ENCODE measurements around the gene GALNT10.

The GALNT10 gene

DNA sequence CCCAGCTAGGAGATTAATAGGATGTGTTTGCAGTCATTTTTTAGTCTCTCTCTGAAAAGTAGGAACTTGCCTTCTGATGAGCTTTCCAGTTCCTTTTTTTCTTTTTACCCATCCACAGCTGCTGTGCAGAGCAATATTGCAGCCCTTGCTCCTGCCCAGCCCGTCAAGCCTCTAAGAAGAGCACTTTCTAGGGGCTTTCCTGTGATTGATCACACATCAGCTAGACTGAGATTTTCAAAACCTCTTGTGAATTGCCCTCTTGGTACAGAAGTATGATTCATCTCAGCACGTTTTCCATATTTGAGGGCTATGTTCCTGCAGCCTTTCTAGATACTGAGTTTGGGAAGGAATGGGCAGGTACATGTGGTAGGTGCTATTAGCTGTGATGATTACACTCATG lies 93.9 kb downstream of the GALNT10 start:
- H3K27ac Mint-ChIP-seq = no peak overlapping the region
- peaks cover 42% of the 10 kb centered on the region for H3K4me1 Mint-ChIP-seq
- no peaks in the 10 kb centered on the region for H3K36me3 Mint-ChIP-seq (ENCODE audit: low read depth)
- H3K9me3 Mint-ChIP-seq = no peaks in the 10 kb centered on the region
- TF ChIP-seq, protein P1, sequence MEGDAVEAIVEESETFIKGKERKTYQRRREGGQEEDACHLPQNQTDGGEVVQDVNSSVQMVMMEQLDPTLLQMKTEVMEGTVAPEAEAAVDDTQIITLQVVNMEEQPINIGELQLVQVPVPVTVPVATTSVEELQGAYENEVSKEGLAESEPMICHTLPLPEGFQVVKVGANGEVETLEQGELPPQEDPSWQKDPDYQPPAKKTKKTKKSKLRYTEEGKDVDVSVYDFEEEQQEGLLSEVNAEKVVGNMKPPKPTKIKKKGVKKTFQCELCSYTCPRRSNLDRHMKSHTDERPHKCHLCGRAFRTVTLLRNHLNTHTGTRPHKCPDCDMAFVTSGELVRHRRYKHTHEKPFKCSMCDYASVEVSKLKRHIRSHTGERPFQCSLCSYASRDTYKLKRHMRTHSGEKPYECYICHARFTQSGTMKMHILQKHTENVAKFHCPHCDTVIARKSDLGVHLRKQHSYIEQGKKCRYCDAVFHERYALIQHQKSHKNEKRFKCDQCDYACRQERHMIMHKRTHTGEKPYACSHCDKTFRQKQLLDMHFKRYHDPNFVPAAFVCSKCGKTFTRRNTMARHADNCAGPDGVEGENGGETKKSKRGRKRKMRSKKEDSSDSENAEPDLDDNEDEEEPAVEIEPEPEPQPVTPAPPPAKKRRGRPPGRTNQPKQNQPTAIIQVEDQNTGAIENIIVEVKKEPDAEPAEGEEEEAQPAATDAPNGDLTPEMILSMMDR (IDR thresholded peaks at IDR 0.05; ENCODE audit: unreplicated experiment in 3 of 3) = no peak
- H3K4me3 Mint-ChIP-seq = no peak overlapping the region
- peaks cover 4% of the 10 kb centered on the region for H3K27me3 Mint-ChIP-seq (ENCODE audit: low read depth)

DNA sequence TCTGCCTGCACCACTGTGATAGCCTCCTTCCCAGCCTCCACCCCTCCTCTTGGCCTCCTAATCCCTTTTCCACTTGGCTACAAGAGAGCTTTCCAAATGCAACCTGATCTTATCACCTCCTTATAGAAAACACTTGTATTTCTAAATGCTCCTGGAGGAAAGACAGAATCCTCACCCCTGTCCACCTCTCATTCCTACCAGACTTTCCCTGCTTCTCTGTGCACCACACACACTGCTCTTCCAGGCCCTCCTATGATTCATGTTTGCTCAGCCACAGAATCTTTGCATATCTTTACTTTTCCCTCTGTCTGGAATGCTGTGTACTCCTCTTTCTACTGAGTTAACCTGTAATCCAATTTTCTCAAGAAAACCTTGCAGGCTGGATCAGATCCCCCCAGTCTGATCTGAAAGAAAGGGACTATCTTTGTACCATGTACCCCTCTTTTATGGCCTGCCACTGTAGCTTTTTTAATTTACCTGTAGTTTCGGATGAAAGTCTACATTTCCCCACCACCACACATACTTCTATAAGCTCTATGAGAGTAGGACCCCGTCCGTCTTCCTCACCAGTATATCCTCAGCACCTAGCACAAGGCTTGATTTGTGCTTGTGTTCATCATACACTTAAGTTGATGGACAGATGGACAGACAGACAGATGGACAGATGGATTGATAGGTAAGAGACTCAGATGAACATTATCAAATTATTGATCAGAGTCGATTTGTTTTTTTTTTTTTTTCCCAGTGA lies 95.3 kb downstream of the GALNT10 start:
- H3K27me3 Mint-ChIP-seq (ENCODE audit: low read depth) = peaks cover 4% of the 10 kb centered on the region
- TF ChIP-seq, protein P1 (IDR thresholded peaks at IDR 0.05; ENCODE audit: unreplicated experiment in 3 of 3) = no peak
- H3K4me1 Mint-ChIP-seq = peaks cover 42% of the 10 kb centered on the region
- no peaks in the 10 kb centered on the region for H3K36me3 Mint-ChIP-seq (ENCODE audit: low read depth)
- no peak overlapping the region for H3K4me3 Mint-ChIP-seq
- no peaks in the 10 kb centered on the region for H3K9me3 Mint-ChIP-seq
- peak overlapping the region; percentile 81 to 90 (median 85) for H3K27ac Mint-ChIP-seq

DNA sequence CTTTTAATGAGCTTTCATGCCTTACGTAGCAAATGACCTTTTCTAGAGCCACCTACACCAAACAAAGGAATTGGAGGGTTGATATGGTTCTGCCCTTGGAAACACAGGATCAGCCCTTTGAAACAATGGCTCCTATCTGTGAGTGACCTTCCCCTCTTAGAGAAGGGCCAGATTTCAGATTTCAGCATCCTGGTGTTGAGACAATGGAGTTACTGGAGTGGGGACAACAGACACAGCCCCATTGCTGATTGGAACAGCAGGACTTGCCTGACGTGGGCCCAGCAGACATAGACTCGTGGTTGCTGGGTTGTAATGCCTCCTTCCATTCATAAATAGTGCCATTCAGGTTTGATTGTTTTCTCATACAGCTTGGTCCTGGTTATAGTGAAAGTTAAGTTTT lies 96.0 kb downstream of the GALNT10 start:
- peaks cover 4% of the 10 kb centered on the region for H3K27me3 Mint-ChIP-seq (ENCODE audit: low read depth)
- no peaks in the 10 kb centered on the region for H3K9me3 Mint-ChIP-seq
- no peak overlapping the region for H3K4me3 Mint-ChIP-seq
- H3K4me1 Mint-ChIP-seq = peaks cover 42% of the 10 kb centered on the region
- TF ChIP-seq, protein P1 (IDR thresholded peaks at IDR 0.05; ENCODE audit: unreplicated experiment in 3 of 3) = no peak
- peak overlapping the region; percentile 68 to 90 (median 81) for H3K27ac Mint-ChIP-seq
- no peaks in the 10 kb centered on the region for H3K36me3 Mint-ChIP-seq (ENCODE audit: low read depth)

DNA sequence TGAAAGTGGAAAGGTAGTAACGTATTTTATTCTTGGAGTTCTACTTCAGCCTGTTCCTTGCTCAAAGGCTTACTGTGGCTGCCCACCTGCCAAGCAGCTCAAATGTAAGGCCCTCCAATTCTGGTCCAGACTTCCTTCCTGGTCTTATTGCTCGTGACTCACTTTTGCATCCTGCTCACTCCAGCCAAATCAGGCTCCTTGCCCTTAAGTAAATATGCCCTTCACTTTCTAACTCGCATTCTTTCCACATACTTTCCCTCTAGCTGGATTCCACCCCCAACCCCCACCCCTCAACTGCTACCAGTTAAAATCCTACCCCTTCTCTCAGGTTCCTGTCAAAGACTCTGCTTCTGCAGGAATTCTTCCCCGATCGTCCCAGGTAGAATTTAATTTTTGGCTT lies 96.6 kb downstream of the GALNT10 start:
- H3K36me3 Mint-ChIP-seq (ENCODE audit: low read depth) = no peaks in the 10 kb centered on the region
- peaks cover 45% of the 10 kb centered on the region for H3K4me1 Mint-ChIP-seq
- H3K27me3 Mint-ChIP-seq (ENCODE audit: low read depth) = peaks cover 4% of the 10 kb centered on the region
- TF ChIP-seq, protein P1 (IDR thresholded peaks at IDR 0.05; ENCODE audit: unreplicated experiment in 3 of 3) = no peak
- H3K9me3 Mint-ChIP-seq = no peaks in the 10 kb centered on the region
- peak overlapping the region; percentile 68 to 90 (median 81) for H3K27ac Mint-ChIP-seq
- H3K4me3 Mint-ChIP-seq = no peak overlapping the region

DNA sequence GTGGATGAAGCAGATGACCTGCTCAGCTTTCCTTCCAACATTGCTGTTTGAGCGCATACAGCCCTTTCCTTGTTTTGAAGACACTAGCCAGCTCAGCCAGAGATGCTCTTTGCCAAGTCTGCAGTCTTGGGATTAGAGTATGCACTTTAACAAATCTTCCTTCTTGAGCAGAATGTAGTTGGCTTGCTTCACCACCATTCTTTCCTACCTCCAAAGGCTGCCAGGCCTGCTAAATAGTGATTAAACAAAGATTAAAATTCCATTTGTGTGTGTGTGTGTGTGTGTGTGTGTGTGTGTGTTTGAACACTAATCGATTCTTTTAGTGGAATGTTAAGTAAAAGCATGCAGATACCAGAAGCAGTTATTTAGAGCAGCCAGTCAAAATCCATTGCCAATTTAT lies 97.6 kb downstream of the GALNT10 start:
- no peaks in the 10 kb centered on the region for H3K36me3 Mint-ChIP-seq (ENCODE audit: low read depth)
- TF ChIP-seq, protein P1 (IDR thresholded peaks at IDR 0.05; ENCODE audit: unreplicated experiment in 3 of 3) = no peak
- H3K27ac Mint-ChIP-seq = peak overlapping the region; percentile 68 to 90 (median 81)
- H3K27me3 Mint-ChIP-seq (ENCODE audit: low read depth) = peaks cover 4% of the 10 kb centered on the region
- peaks cover 54% of the 10 kb centered on the region for H3K4me1 Mint-ChIP-seq
- peak overlapping the region in 1 of 3 experiments; percentile 29 for H3K4me3 Mint-ChIP-seq
- H3K9me3 Mint-ChIP-seq = no peaks in the 10 kb centered on the region

DNA sequence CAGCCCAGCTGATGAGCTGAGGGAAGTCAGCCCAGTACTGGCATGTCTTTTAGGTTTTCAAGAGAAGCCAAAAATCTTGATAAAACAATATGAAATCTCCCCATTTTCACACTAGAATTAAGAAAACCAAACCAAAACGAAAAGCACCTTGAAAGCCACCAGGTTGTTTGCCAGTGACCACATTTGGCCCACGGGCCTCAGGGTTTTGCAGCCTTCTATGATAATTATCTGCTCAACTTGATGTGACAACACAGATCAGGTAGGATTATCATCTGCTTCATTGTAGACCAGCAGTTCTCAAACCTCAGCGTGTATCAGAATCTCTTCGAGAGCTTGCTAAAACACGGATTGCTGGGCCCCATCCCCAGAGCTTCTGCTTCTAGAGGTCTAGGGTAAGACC lies 101.4 kb downstream of the GALNT10 start:
- H3K36me3 Mint-ChIP-seq (ENCODE audit: low read depth) = peaks cover 7% of the 10 kb centered on the region
- no peaks in the 10 kb centered on the region for H3K9me3 Mint-ChIP-seq
- H3K4me3 Mint-ChIP-seq = no peak overlapping the region
- TF ChIP-seq, protein P1 (IDR thresholded peaks at IDR 0.05; ENCODE audit: unreplicated experiment in 3 of 3) = no peak
- H3K4me1 Mint-ChIP-seq = peaks cover 35% of the 10 kb centered on the region
- H3K27ac Mint-ChIP-seq = no peak overlapping the region
- H3K27me3 Mint-ChIP-seq (ENCODE audit: low read depth) = no peaks in the 10 kb centered on the region
